Epithelial cell of proximal tubule (primary cell): Measurements from ENCODE around the gene BIN2. TPM values are rescaled to one million over a fixed set of nuclear protein-coding genes. Genes with fewer than 3 reads are reported as not detected.
"Not testable (repeated sequence)": the region's sequence is repeated elsewhere in the genome, so short reads cannot be mapped to it uniquely, and the experiment has no call there.

Experiments used
- DNase-seq: peaks from one replicate; pipeline ENCODE4 v3.0.0-alpha.2; 2011; ENCODE audit warnings: low read depth
- H3K4me3 ChIP-seq: 2 replicates; pipeline ENCODE4 v1.5.1; 2011; ENCODE audit warnings: low read depth, mild to moderate bottlenecking, low read length
- CTCF ChIP-seq: conservative IDR thresholded peaks from 2 replicates; pipeline ENCODE4 v1.5.1; 2012; ENCODE audit warnings: low read depth, mild to moderate bottlenecking, low read length
- total RNA-seq: library from RNA; depleted of rRNA; stranded (reverse); fragments of >200 nt; gene quantifications from 2 replicates; pipeline ENCODE4 v1.2.3, GENCODE V29; 2015

The BIN2 gene
- total RNA-seq, 1 donor from 2014 or later: not detected

DNA sequence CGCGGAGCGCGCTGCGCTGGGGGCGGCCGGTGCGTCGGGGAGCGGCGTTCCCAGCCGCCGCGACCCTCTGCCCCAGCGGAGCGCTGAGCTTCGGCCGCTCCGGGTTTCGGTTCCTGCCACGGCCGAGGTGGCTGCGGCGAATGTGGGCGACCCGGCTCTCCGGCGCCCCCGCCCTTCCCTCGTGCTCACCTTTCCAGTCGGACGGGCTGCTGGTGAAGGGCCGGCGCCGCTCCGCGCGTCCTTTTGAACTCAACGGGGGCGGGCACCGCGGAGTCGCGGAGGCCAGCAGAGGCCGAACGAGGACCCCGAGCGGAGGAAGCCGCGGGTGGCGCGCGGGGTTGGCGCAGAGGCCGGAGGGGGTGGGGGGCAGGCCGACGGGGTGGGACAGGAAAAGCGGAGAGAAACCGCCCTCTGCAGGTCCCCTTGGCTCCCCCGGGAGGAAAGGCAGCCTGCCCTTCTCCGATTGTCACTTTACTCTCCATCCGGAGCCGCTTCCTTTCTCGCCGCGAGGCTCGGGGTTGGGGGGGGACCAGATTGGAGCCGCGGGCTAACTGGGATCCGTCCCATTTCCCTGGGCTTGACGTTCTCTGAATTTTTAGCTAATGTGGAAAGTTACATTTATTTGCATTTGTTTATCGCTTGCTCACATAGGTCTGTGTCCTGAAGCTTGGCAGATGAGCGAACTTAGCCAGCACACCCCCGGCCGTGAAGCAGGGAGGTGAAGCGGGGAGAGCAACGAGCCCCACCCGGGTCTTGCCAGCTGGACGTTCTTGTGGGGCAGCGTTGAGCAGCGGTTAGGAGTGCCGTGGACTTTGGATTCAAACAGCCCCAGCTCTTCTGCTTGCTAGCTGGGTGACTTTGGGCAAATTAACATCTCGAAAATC is 53.7 kb downstream of the BIN2 start, which contains the start of gene SMAGP:
Gene SMAGP, minus strand, starts transcription at position 349 of the 884 bp plus-strand sequence. CDS start 1,137 bp downstream, outside the sequence.
- TF ChIP-seq CTCF: no peak
- peak within 1 kb of the TSS; percentile 77 for H3K4me3 ChIP-seq
- DNase-seq: no peak

GRCh38 chr12:51269174-51270066 is 54.6 kb downstream of the BIN2 start:
- TF ChIP-seq CTCF: peak; percentile 59
- no peak for DNase-seq
- peak overlapping the region; percentile 77 for H3K4me3 ChIP-seq

DNA sequence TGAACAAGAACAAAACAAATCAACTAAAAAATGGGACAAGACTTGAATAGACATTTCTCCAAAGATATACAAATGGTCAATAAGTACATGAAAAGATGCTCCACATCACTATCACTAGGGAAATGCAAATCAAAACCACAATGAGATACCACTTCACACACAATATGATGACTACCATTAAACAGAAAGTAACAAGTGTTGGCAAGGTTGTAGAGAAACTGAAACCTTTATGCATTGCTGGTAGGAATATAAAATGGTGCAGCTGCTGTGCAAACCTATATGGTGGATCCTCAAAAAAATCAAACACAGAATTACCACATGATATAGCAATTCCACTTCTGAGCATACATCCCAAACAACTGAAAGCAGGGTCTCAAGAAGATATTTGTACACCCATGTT is 59.0 kb downstream of the BIN2 start:
- H3K4me3 ChIP-seq: no peak overlapping the region
- DNase-seq: no peak
- no peak for TF ChIP-seq CTCF

DNA sequence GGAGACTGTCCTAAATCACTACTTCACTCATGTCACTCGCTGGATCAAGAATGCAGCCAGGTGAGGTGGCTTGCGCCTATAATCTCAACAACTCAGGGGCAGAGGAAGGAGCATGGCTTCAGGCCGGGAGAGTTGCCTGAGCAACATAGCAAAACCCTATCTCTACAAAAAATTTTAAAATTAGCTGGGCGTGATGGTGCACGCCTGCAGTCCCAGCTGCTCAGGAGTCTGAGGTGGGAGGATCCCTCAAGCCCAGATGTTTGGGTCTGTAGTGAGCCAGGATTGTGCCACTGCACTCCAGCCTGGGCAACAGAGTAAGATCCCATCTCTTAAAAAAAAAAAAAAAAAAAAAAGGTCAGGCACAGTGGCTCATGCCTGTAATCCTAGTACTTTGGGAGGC is 59.7 kb downstream of the BIN2 start:
- no peak overlapping the region for H3K4me3 ChIP-seq
- DNase-seq: no peak
- no peak for TF ChIP-seq CTCF

- H3K4me3 ChIP-seq: no peak overlapping the region
- DNase-seq: no peak
- no peak for TF ChIP-seq CTCF
These were observed 60.6 kb downstream of the BIN2 start for GRCh38 chr12:51263341-51263740.

DNA sequence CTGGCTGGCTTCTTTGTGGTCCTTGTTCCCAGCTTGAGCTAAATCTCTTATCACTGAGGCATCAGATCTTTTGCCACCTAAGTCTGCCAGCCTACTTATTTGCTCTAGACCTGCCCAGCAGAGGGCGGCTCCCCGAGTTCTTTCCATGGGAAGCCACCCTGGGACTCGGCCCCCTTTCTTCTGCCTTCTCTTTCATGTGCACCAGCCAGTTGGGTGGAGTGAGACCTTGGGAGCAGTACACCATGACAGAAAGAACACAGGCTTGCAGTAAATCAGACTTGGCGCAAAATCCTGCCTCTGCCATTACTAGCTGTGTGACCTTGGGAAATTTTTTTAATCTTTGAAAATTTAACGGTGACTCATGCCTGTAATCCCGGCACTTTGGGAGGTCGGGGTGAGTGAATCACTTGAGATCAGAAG is 61.2 kb downstream of the BIN2 start:
- peak; percentile 50 for DNase-seq
- TF ChIP-seq CTCF: peak; percentile 57
- H3K4me3 ChIP-seq: no peak overlapping the region

- not testable (repeated sequence) for H3K4me3 ChIP-seq, DNase-seq
These were observed 64.4 kb downstream of the BIN2 start for GRCh38 chr12:51259600-51259999.
